HEK293 (cell line): ENCODE results near the gene CPNE1.

Source experiments
- CTCF ChIA-PET: fragments of 350-600 bp; formaldehyde crosslinking; extraction: SDS; loops from one replicate; lab custom pipeline; 2021; ENCODE audit warnings: antibody characterized with exemption; lab: Yijun Ruan, JAX
- POLR2A ChIA-PET: fragments of 300-600 bp; formaldehyde crosslinking; extraction: SDS; loops from one replicate; lab custom pipeline; 2020; ENCODE audit warnings: antibody characterized with exemption, inconsistent platforms; lab: Yijun Ruan, JAX
- H3K27ac ChIP-seq: fragments of 200-500 bp; sonication (Bioruptor generic); 2 replicates; pipeline ENCODE4 v1.5.1; 2014; ENCODE audit warnings: low read depth, low read length, control low read depth, inconsistent platforms; ENCODE audit errors: extremely low read depth
- H3K36me3 ChIP-seq, 2 experiments: fragments of 200-500 bp in 1 of 2; sonication (Bioruptor generic) in 1 of 2; 1 replicate in 1 of 2; 2 replicates in 1 of 2; pipeline ENCODE4 v1.5.1; 2014 to 2017; ENCODE audit warnings: inconsistent platforms in 2 of 2, low read length in 2 of 2; ENCODE audit not compliant: control insufficient read depth in 2 of 2, insufficient read depth in 1 of 2
- H3K4me1 ChIP-seq: fragments of 200-500 bp; sonication (Bioruptor generic); 2 replicates; pipeline ENCODE4 v1.5.1; 2014; ENCODE audit warnings: mild to moderate bottlenecking, low read length, inconsistent platforms; ENCODE audit not compliant: control insufficient read depth, insufficient read depth
- H3K4me3 ChIP-seq: 2 replicates; pipeline ENCODE4 v1.5.1; 2011; ENCODE audit warnings: low read depth, mild to moderate bottlenecking, control low read depth, low read length, moderate library complexity
- H3K9me3 ChIP-seq: fragments of 200-500 bp; sonication (Bioruptor generic); 2 replicates; pipeline ENCODE4 v1.5.1; 2014; ENCODE audit warnings: low read depth, low read length, inconsistent platforms; ENCODE audit not compliant: control insufficient read depth, insufficient read depth
- IKZF3 ChIP-seq: fragments of 450-650 bp; IDR thresholded peaks from 2 replicates; pipeline ENCODE4 v1.5.0; 2018; ENCODE audit warnings: missing biosample characterization, mild to moderate bottlenecking, missing genetic modification characterization, moderate library complexity
- KLF8 ChIP-seq: fragments of 450-650 bp; formaldehyde crosslinking; IDR thresholded peaks from 2 replicates; pipeline ENCODE4 v1.5.1; 2016; ENCODE audit warnings: missing biosample characterization, missing genetic modification characterization
- ZBTB17 ChIP-seq: fragments of 450-650 bp; formaldehyde crosslinking; IDR thresholded peaks from 2 replicates; pipeline ENCODE4 v1.5.1; 2016; ENCODE audit warnings: missing biosample characterization, missing genetic modification characterization
- ZFP69B ChIP-seq: fragments of 450-650 bp; formaldehyde crosslinking; IDR thresholded peaks from 2 replicates; pipeline ENCODE4 v1.5.1; 2016; ENCODE audit warnings: missing biosample characterization, missing genetic modification characterization
- ZNF157 ChIP-seq: fragments of 450-650 bp; formaldehyde crosslinking; IDR thresholded peaks from 2 replicates; pipeline ENCODE4 v1.5.1; 2016; ENCODE audit warnings: missing biosample characterization, missing genetic modification characterization
- ZNF239 ChIP-seq: fragments of 450-650 bp; formaldehyde crosslinking; IDR thresholded peaks from 2 replicates; pipeline ENCODE4 v1.5.1; 2016; ENCODE audit warnings: missing biosample characterization, missing genetic modification characterization
- ZNF248 ChIP-seq: fragments of 450-650 bp; formaldehyde crosslinking; IDR thresholded peaks from 2 replicates; pipeline ENCODE4 v1.5.1; 2017; ENCODE audit warnings: missing biosample characterization, missing genetic modification characterization
- ZNF266 ChIP-seq: fragments of 450-650 bp; formaldehyde crosslinking; IDR thresholded peaks from 2 replicates; pipeline ENCODE4 v1.5.1; 2016; ENCODE audit warnings: missing biosample characterization, missing genetic modification characterization, low read depth
- ZNF280C ChIP-seq: fragments of 450-650 bp; formaldehyde crosslinking; IDR thresholded peaks from 2 replicates; pipeline ENCODE4 v1.5.1; 2016; ENCODE audit warnings: missing biosample characterization, missing genetic modification characterization
- ZNF292 ChIP-seq: fragments of 450-650 bp; formaldehyde crosslinking; IDR thresholded peaks from 2 replicates; pipeline ENCODE4 v1.5.1; 2016; ENCODE audit warnings: low read depth, missing biosample characterization, missing genetic modification characterization, borderline replicate concordance
- ZNF629 ChIP-seq: fragments of 450-650 bp; formaldehyde crosslinking; IDR thresholded peaks from 2 replicates; pipeline ENCODE4 v1.5.1; 2017; ENCODE audit warnings: missing biosample characterization, missing genetic modification characterization
- ZNF707 ChIP-seq: fragments of 450-650 bp; formaldehyde crosslinking; IDR thresholded peaks from 2 replicates; pipeline ENCODE4 v1.5.1; 2016; ENCODE audit warnings: missing biosample characterization, missing genetic modification characterization
- TF ChIP-seq, protein P1 (sequence below): fragments of 450-650 bp; formaldehyde crosslinking; IDR thresholded peaks from 2 replicates; pipeline ENCODE4 v1.5.1; 2016; ENCODE audit warnings: missing biosample characterization, missing genetic modification characterization
- TF ChIP-seq, protein P2 (sequence below): sonication (generic); formaldehyde crosslinking; IDR thresholded peaks from 2 replicates; pipeline ENCODE4 v1.8.1; 2022; ENCODE audit warnings: mild to moderate bottlenecking, moderate library complexity, missing genetic modification reagents
- TF ChIP-seq, protein P3 (sequence below): fragments of 450-650 bp; formaldehyde crosslinking; IDR thresholded peaks from 2 replicates; pipeline ENCODE4 v1.5.1; 2016; ENCODE audit warnings: missing biosample characterization, missing genetic modification characterization

Gene CPNE1

GRCh38 chr20:35576816-35577215, 87.9 kb downstream of the CPNE1 start:
- Histone ChIP-seq H3K4me1 (no peaks in the 10 kb centered on the region), H3K9me3 (no peaks in the 10 kb centered on the region)
- POLR2A ChIA-PET: interaction anchor here (0.6 kb wide), 1 partner anchor 13 kb away, joined by 6 read pairs; no protein-coding TSS in a partner anchor
- no peak for TF ChIP-seq ZNF707 (tag by site-specific recombination)
- TF ChIP-seq ZNF157 (tag by site-specific recombination): no peak
- TF ChIP-seq ZNF266 (tag by site-specific recombination): no peak
- TF ChIP-seq, protein P1, sequence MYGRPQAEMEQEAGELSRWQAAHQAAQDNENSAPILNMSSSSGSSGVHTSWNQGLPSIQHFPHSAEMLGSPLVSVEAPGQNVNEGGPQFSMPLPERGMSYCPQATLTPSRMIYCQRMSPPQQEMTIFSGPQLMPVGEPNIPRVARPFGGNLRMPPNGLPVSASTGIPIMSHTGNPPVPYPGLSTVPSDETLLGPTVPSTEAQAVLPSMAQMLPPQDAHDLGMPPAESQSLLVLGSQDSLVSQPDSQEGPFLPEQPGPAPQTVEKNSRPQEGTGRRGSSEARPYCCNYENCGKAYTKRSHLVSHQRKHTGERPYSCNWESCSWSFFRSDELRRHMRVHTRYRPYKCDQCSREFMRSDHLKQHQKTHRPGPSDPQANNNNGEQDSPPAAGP: no peak
- TF ChIP-seq ZNF280C (tag by site-specific recombination): no peak
- TF ChIP-seq, protein P2, sequence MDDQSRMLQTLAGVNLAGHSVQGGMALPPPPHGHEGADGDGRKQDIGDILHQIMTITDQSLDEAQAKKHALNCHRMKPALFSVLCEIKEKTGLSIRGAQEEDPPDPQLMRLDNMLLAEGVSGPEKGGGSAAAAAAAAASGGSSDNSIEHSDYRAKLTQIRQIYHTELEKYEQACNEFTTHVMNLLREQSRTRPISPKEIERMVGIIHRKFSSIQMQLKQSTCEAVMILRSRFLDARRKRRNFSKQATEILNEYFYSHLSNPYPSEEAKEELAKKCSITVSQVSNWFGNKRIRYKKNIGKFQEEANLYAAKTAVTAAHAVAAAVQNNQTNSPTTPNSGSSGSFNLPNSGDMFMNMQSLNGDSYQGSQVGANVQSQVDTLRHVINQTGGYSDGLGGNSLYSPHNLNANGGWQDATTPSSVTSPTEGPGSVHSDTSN (CRISPR knock-in tag): no peak
- TF ChIP-seq ZNF248 (tag by site-specific recombination): no peak
- TF ChIP-seq ZNF292 (tag by site-specific recombination): no peak
- TF ChIP-seq ZNF629 (tag by site-specific recombination): no peak
- TF ChIP-seq KLF8 (tag by site-specific recombination): no peak
- TF ChIP-seq, protein P3, sequence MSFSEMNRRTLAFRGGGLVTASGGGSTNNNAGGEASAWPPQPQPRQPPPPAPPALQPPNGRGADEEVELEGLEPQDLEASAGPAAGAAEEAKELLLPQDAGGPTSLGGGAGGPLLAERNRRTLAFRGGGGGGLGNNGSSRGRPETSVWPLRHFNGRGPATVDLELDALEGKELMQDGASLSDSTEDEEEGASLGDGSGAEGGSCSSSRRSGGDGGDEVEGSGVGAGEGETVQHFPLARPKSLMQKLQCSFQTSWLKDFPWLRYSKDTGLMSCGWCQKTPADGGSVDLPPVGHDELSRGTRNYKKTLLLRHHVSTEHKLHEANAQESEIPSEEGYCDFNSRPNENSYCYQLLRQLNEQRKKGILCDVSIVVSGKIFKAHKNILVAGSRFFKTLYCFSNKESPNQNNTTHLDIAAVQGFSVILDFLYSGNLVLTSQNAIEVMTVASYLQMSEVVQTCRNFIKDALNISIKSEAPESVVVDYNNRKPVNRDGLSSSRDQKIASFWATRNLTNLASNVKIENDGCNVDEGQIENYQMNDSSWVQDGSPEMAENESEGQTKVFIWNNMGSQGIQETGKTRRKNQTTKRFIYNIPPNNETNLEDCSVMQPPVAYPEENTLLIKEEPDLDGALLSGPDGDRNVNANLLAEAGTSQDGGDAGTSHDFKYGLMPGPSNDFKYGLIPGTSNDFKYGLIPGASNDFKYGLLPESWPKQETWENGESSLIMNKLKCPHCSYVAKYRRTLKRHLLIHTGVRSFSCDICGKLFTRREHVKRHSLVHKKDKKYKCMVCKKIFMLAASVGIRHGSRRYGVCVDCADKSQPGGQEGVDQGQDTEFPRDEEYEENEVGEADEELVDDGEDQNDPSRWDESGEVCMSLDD (tag by site-specific recombination): no peak
- TF ChIP-seq ZFP69B (tag by site-specific recombination): no peak
- no peak for TF ChIP-seq IKZF3
- no peak for TF ChIP-seq ZBTB17 (tag by site-specific recombination)
- no peak for TF ChIP-seq ZNF239 (tag by site-specific recombination)
- TF ChIP-seq, all 188 proteins: peak for 0
- Histone ChIP-seq H3K4me3 (no peak overlapping the region), H3K36me3 (peaks cover 0 to 5% of the 10 kb centered on the region in 2 experiments; a peak in 1 of 3 replicates), H3K27ac (no peak overlapping the region)
- CTCF ChIA-PET: interaction anchor here (0.5 kb wide), 1 partner anchor 15 kb away, joined by 3 read pairs; no protein-coding TSS in a partner anchor
